Stimulated activated CD8-positive, alpha-beta memory T cell treated with anti-CD3 and anti-CD28 coated beads, Interleukin-2, amount 100 ng/mL, for 1 hour (primary cell): Measurements from ENCODE around the gene HOXD11.

Source experiments
- DNase-seq, 2 donors: peaks; one replicate each; pipeline ENCODE4 v3.0.0-alpha.2; 2020; ENCODE audit warnings: low read depth in 2 of 2

Gene HOXD11

GRCh38 chr2:176105078-176105729 is 1.9 kb upstream of the HOXD11 start:
- no peak for DNase-seq

- no peak for DNase-seq
These were observed 1.1 kb upstream of the HOXD11 start for GRCh38 chr2:176105730-176106580.

GRCh38 chr2:176107731-176108181 is 676 bp downstream of the HOXD11 start:
- DNase-seq, result no peak

GRCh38 chr2:176109192-176109901 is 2.3 kb downstream of the HOXD11 start:
- no peak for DNase-seq

GRCh38 chr2:176109946-176110345 is 2.9 kb downstream of the HOXD11 start:
- DNase-seq, result no peak

GRCh38 chr2:176110415-176111308 is 3.6 kb downstream of the HOXD11 start:
- no peak for DNase-seq

GRCh38 chr2:176111309-176111663 is 4.2 kb downstream of the HOXD11 start:
- no peak for DNase-seq

GRCh38 chr2:176111846-176112374 is 4.8 kb downstream of the HOXD11 start:
- no peak for DNase-seq

GRCh38 chr2:176112375-176113302 is 5.6 kb downstream of the HOXD11 start:
- DNase-seq, result no peak

- no peak for DNase-seq
These were observed 7.2 kb downstream of the HOXD11 start for GRCh38 chr2:176114120-176114929.

GRCh38 chr2:176114930-176115625 is 8.0 kb downstream of the HOXD11 start:
- DNase-seq, result no peak

- DNase-seq, result no peak
These were observed 9.1 kb downstream of the HOXD11 start, which contains the start of gene HOXD10 for GRCh38 chr2:176115883-176116813. Gene HOXD10, plus strand, starts transcription at chr2:176116778. Its CDS starts 56 bp downstream, at chr2:176116834.

- DNase-seq, result no peak
These were observed 10.2 kb downstream of the HOXD11 start for GRCh38 chr2:176117162-176117822.

GRCh38 chr2:176117823-176118371 is 10.8 kb downstream of the HOXD11 start:
- DNase-seq, result no peak

GRCh38 chr2:176118601-176119339 is 11.7 kb downstream of the HOXD11 start:
- DNase-seq, result no peak
